Measurements from ENCODE around the gene IL20RA.

GRCh38 chr6:137039010-137039409 is 5.8 kb downstream of the IL20RA start:
- no peak for TF ChIP-seq CTCF (optimal IDR thresholded peaks at IDR 0.05 in 1 of 3, IDR thresholded peaks at IDR 0.05 in 1 of 3, conservative IDR thresholded peaks at IDR 0.05 in 1 of 3; ENCODE audit: extremely low read depth in 1 of 3, insufficient read depth in 2 of 3, low read length in 3 of 3)
- no peak for TF ChIP-seq EZH2 (IDR thresholded peaks at IDR 0.05; ENCODE audit: low read length)
